PC-3 (cell line): Measurements from ENCODE around the gene SLC36A3.

Experiments
- CTCF ChIP-seq: fragments of 300-600 bp; sonication (generic); conservative IDR thresholded peaks from 2 replicates; pipeline ENCODE4 v1.5.1; 2017; ENCODE audit warnings: antibody characterized with exemption, low read depth, mild to moderate bottlenecking, low read length
- EZH2 ChIP-seq: fragments of 300-600 bp; sonication (generic); IDR thresholded peaks from one replicate; pipeline ENCODE4 v1.6.1; 2017; ENCODE audit warnings: antibody characterized with exemption, mild to moderate bottlenecking, low read length; ENCODE audit not compliant: unreplicated experiment
- EZH2phosphoT487 ChIP-seq: fragments of 300-600 bp; sonication (generic); IDR thresholded peaks from 2 replicates; pipeline ENCODE4 v1.6.1; 2018; ENCODE audit warnings: mild to moderate bottlenecking, antibody characterized with exemption, low read length, borderline replicate concordance

- no peak for TF ChIP-seq CTCF
- no peak for TF ChIP-seq EZH2
- TF ChIP-seq EZH2phosphoT487 = no peak
Measured at GRCh38 chr5:151248651-151249050, 54.9 kb downstream of the SLC36A3 start.
